ENCODE measurements around the gene RPA4.
"Not testable (repeated sequence)": the region's sequence is repeated elsewhere in the genome, so short reads cannot be mapped to it uniquely, and the experiment has no call there.

Gene RPA4
- long read RNA-seq, donor 1, result 0 reads
- long read RNA-seq, donor 2, result 0 reads
- long read RNA-seq, donor 3, result 0 reads
- long read RNA-seq, donor 4, result 0 reads
- long read RNA-seq, donor 5, result 0 reads
- long read RNA-seq, donor 6, result 0 reads
- long read RNA-seq, donor 7, partial matches to known transcripts, result 0 of 2 reads
- long read RNA-seq, donor 7, other reads (novel, unspliced or antisense), result 0 of 2 reads
- long read RNA-seq, donor 8, result 0 reads

- DNase-seq, result no peak
These were observed at the start of gene RPA4 for GRCh38 chrX:96883608-96884007. Gene RPA4 (plus strand): TSS chrX:96883908. CDS start chrX:96884311, 403 bp downstream.

- no peak for DNase-seq
These were observed 49.6 kb upstream of the RPA4 start for GRCh38 chrX:96834137-96834536.

GRCh38 chrX:96835660-96836289, 47.9 kb upstream of the RPA4 start:
- no peak for DNase-seq

- no peak for DNase-seq
These were observed 45.9 kb upstream of the RPA4 start for GRCh38 chrX:96837808-96838207.

- DNase-seq, result no peak
These were observed 45.2 kb upstream of the RPA4 start for GRCh38 chrX:96838537-96838936.

- DNase-seq, result no peak
These were observed 42.4 kb upstream of the RPA4 start for GRCh38 chrX:96841325-96841724.

GRCh38 chrX:96841866-96842265, 41.8 kb upstream of the RPA4 start:
- DNase-seq, result not testable (repeated sequence)

- peak; percentile 1 for DNase-seq
These were observed 40.1 kb upstream of the RPA4 start for GRCh38 chrX:96843566-96843965.

- DNase-seq, result no peak
These were observed 36.9 kb upstream of the RPA4 start for GRCh38 chrX:96846841-96847240.

GRCh38 chrX:96859422-96859821, 24.3 kb upstream of the RPA4 start:
- DNase-seq, result not testable (repeated sequence)

- DNase-seq, result no peak
These were observed 22.5 kb upstream of the RPA4 start for GRCh38 chrX:96861218-96861617.

- no peak for DNase-seq
These were observed 22.0 kb upstream of the RPA4 start for GRCh38 chrX:96861661-96862060.

GRCh38 chrX:96884027-96884426, 319 bp downstream of the RPA4 start:
- no peak for DNase-seq

- no peak for DNase-seq
These were observed 6.0 kb downstream of the RPA4 start for GRCh38 chrX:96889726-96890125.

GRCh38 chrX:96906741-96907140, 23.0 kb downstream of the RPA4 start:
- DNase-seq, result no peak

GRCh38 chrX:96907516-96908272, 24.0 kb downstream of the RPA4 start:
- no peak for DNase-seq

- DNase-seq, result no peak
These were observed 25.6 kb downstream of the RPA4 start for GRCh38 chrX:96909291-96909690.

GRCh38 chrX:96918864-96919263, 35.2 kb downstream of the RPA4 start:
- no peak for DNase-seq

GRCh38 chrX:96919672-96920071, 36.0 kb downstream of the RPA4 start:
- no peak for DNase-seq

- DNase-seq, result no peak
These were observed 40.9 kb downstream of the RPA4 start for GRCh38 chrX:96924581-96924980.

- no peak for DNase-seq
These were observed 45.3 kb downstream of the RPA4 start for GRCh38 chrX:96929036-96929435.
